IPS-18c (cell line): Measurements from ENCODE around the gene GOLGA5.
"Not testable (repeated sequence)": the region's sequence is repeated elsewhere in the genome, so short reads cannot be mapped to it uniquely, and the experiment has no call there.

Source experiments
- H3K4me3 ChIP-seq: 2 replicates; pipeline ENCODE4 v1.7.0; 2013; ENCODE audit warnings: low read depth, mild to moderate bottlenecking, low read length, moderate library complexity; ENCODE audit not compliant: insufficient read depth
- H3K9me3 ChIP-seq: one replicate; pipeline ENCODE4 v1.6.1; 2013; ENCODE audit warnings: mild to moderate bottlenecking, low read length, moderate library complexity; ENCODE audit not compliant: control insufficient read depth, insufficient read depth

Gene GOLGA5

GRCh38 chr14:92793709-92794546, at the start of gene GOLGA5:
TSS of gene GOLGA5 (plus strand) at chr14:92794305. CDS start at chr14:92797438, 3,133 bp downstream.
- no peaks in the 10 kb centered on the region for H3K9me3 ChIP-seq

GRCh38 chr14:92747701-92748258, 46.3 kb upstream of the GOLGA5 start:
- H3K9me3 ChIP-seq: peaks cover 2% of the 10 kb centered on the region

More at GRCh38 chr14:92793709-92794546, at the start of gene GOLGA5:
- peak within 1 kb of the TSS; percentile 92 for H3K4me3 ChIP-seq

GRCh38 chr14:92748259-92749016, 45.7 kb upstream of the GOLGA5 start, which contains the start of gene LGMN:
TSS of gene LGMN (minus strand) at chr14:92748627. CDS start at chr14:92732786, 15,841 bp downstream.
- Histone ChIP-seq H3K4me3 (peak within 1 kb of the TSS; percentile 86), H3K9me3 (peaks cover 2% of the 10 kb centered on the region)

More at GRCh38 chr14:92747701-92748258, 46.3 kb upstream of the GOLGA5 start:
- peak overlapping the region; percentile 86 for H3K4me3 ChIP-seq

GRCh38 chr14:92750222-92750728, 43.8 kb upstream of the GOLGA5 start:
- H3K9me3 ChIP-seq, H3K4me3 ChIP-seq: not testable (repeated sequence)

- H3K9me3 ChIP-seq: peaks cover 2% of the 10 kb centered on the region
- no peak overlapping the region for H3K4me3 ChIP-seq
Observed at GRCh38 chr14:92750994-92751400, 43.1 kb upstream of the GOLGA5 start.

GRCh38 chr14:92751819-92752218, 42.3 kb upstream of the GOLGA5 start:
- H3K9me3 ChIP-seq: peaks cover 2% of the 10 kb centered on the region
- H3K4me3 ChIP-seq: no peak overlapping the region

- Histone ChIP-seq H3K9me3 (peaks cover 2% of the 10 kb centered on the region), H3K4me3 (no peak overlapping the region)
Observed at GRCh38 chr14:92753250-92753649, 40.9 kb upstream of the GOLGA5 start.

GRCh38 chr14:92754966-92755365, 39.1 kb upstream of the GOLGA5 start:
- H3K9me3 ChIP-seq: peaks cover 2% of the 10 kb centered on the region
- H3K4me3 ChIP-seq: no peak overlapping the region

GRCh38 chr14:92755495-92755894, 38.6 kb upstream of the GOLGA5 start:
- Histone ChIP-seq H3K4me3 (no peak overlapping the region), H3K9me3 (no peaks in the 10 kb centered on the region)

GRCh38 chr14:92756446-92756845, 37.7 kb upstream of the GOLGA5 start:
- no peaks in the 10 kb centered on the region for H3K9me3 ChIP-seq
- H3K4me3 ChIP-seq: no peak overlapping the region

- Histone ChIP-seq H3K9me3 (no peaks in the 10 kb centered on the region), H3K4me3 (no peak overlapping the region)
Observed at GRCh38 chr14:92759300-92759678, 34.8 kb upstream of the GOLGA5 start.

- no peaks in the 10 kb centered on the region for H3K9me3 ChIP-seq
- no peak overlapping the region for H3K4me3 ChIP-seq
Observed at GRCh38 chr14:92759679-92760523, 34.2 kb upstream of the GOLGA5 start.

- H3K9me3 ChIP-seq: no peaks in the 10 kb centered on the region
- H3K4me3 ChIP-seq: no peak overlapping the region
Observed at GRCh38 chr14:92760524-92760805, 33.6 kb upstream of the GOLGA5 start.

GRCh38 chr14:92763666-92764631, 30.2 kb upstream of the GOLGA5 start:
- not testable (repeated sequence) for H3K9me3 ChIP-seq, H3K4me3 ChIP-seq

- H3K9me3 ChIP-seq: not testable (repeated sequence)
Observed at GRCh38 chr14:92768236-92768635, 25.9 kb upstream of the GOLGA5 start.

GRCh38 chr14:92768795-92769194, 25.3 kb upstream of the GOLGA5 start:
- no peak overlapping the region for H3K4me3 ChIP-seq
- peaks cover 2% of the 10 kb centered on the region for H3K9me3 ChIP-seq

More at GRCh38 chr14:92768236-92768635, 25.9 kb upstream of the GOLGA5 start:
- not testable (repeated sequence) for H3K4me3 ChIP-seq
